KOPT-K1 (cell line): ENCODE results near the gene STRBP.

ENCODE experiments used
- H3K27ac ChIP-seq: fragments of 200-600 bp; sonication (generic); 2 replicates; pipeline ENCODE4 v1.5.1; 2016; ENCODE audit warnings: antibody characterized with exemption, mild to moderate bottlenecking, low read depth, low read length; ENCODE audit not compliant: poor library complexity, severe bottlenecking
- H3K36me3 ChIP-seq: fragments of 200-600 bp; sonication (generic); 2 replicates; pipeline ENCODE4 v1.5.1; 2017; ENCODE audit warnings: antibody characterized with exemption, mild to moderate bottlenecking, low read length, moderate library complexity; ENCODE audit not compliant: insufficient read depth
- H3K9me3 ChIP-seq: fragments of 200-600 bp; sonication (generic); 2 replicates; pipeline ENCODE4 v1.5.1; 2017; ENCODE audit warnings: antibody characterized with exemption, low read length, mild to moderate bottlenecking; ENCODE audit not compliant: insufficient read depth, poor library complexity, severe bottlenecking

STRBP gene

DNA sequence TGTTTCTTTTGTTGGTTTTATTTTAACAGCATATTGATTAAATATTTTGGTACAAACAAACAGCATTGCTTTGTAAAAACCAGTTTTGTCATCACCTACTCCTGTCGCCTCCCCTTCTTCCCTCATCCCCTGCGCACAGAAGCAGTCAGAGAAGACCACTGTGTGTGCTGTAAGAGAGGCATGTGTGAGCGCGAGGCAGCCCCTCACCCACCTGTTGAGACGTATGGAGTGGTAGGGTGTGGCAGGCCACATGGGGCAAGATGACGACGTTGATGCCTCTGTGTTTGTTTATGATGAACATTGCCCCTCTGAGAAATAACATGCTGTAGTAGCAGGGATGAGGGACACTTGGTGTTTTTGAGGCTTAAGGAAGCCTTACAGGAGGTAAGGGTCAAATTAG is 163.6 kb downstream of the STRBP start:
- no peaks in the 10 kb centered on the region for H3K9me3 ChIP-seq
- H3K27ac ChIP-seq = no peak overlapping the region
- peaks cover 81% of the 10 kb centered on the region for H3K36me3 ChIP-seq

DNA sequence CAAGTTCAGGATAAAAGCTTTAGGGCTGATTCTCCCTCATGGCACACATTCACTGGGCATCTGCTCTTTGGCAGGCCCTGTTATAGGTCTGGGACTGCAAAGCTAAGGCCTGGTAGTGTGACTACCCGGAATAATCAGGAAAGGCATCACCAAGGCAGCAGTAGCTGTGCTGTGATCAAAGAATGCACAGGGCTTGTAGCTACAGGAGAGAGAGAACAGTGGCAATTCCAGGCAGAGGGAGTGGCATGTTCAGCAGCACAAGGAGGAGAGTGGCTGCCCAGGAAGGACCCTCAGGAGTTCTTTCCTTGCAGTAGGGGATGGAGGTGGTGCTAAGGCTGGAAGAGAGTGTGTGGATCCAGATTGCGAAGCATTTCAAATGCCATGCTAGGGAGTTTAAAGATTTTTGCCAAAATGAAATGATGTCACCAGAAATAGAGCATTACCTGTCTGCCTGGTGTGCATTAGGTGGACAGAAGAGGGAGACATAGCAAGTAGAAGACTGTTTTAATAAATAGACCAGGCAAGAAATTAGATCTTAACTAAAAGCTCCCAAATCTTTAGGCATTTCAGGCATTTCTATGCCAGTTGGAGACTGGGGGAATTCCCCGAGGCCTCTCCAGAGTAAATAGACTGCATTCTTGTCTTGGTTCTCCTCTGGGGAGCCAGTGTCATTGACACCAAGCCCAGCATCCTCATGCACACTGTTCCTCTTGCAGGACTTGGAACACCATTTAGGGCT is 165.8 kb downstream of the STRBP start:
- H3K9me3 ChIP-seq = no peaks in the 10 kb centered on the region
- H3K27ac ChIP-seq = no peak overlapping the region
- peaks cover 81% of the 10 kb centered on the region for H3K36me3 ChIP-seq

DNA sequence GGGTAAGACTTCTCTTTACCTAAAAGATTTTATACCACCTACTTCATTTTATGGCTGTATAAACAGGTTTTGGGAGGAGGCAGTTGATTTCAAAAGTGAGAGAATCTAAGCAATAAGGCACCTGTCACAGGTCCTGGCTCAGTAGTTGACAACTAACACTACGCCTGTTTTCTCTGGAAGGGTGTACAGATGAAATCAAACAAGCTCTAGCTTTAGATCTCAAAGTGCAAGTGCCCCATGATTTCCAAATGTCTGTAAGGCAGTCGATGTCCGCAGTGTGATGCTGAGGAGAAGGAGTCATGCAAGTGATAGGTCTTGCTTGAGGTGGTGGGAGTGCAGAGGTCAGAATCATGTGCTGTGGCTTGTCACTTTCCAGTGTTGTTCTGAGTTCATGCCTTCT is 168.8 kb downstream of the STRBP start:
- Histone ChIP-seq H3K36me3 (peaks cover 81% of the 10 kb centered on the region), H3K9me3 (no peaks in the 10 kb centered on the region), H3K27ac (no peak overlapping the region)

DNA sequence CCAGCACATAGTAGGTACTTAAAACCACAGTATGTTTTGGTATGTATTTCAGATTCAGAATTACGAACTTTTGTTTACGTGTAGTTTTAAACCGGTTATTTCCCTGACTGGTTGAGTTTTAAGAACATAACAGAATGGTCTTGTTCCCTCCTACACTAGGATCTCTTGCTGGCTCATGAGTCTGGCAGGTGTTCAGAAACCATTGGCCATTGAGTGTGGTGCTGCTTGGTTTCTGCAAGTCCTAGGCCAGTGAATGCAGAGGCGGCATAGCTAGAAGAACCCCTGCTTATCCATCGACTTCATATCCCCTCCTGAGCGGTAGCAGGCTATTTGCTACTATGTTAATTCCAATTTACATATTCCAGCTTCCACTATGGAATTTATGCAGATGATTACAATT is 169.3 kb downstream of the STRBP start:
- H3K9me3 ChIP-seq = no peaks in the 10 kb centered on the region
- peaks cover 83% of the 10 kb centered on the region for H3K36me3 ChIP-seq
- no peak overlapping the region for H3K27ac ChIP-seq

DNA sequence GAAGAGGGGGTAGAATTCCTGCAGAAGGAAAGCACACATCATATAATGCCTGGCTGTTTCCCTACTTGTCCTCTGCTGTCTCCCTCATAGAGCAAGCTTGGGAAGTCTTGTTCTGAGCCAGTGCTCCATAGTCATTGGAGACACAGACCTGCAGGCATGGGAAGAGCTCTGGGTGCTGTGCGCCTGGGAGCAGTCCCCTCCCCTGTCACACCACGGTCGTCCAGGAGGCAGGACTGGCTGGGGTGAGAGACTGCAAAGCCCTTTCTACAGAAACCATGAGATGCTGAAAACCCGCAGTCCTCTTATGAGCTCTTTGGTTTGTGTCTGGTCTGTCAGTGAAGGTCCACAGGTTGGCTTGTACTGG is 170.3 kb downstream of the STRBP start:
- H3K27ac ChIP-seq = no peak overlapping the region
- H3K36me3 ChIP-seq = peaks cover 89% of the 10 kb centered on the region
- no peaks in the 10 kb centered on the region for H3K9me3 ChIP-seq

DNA sequence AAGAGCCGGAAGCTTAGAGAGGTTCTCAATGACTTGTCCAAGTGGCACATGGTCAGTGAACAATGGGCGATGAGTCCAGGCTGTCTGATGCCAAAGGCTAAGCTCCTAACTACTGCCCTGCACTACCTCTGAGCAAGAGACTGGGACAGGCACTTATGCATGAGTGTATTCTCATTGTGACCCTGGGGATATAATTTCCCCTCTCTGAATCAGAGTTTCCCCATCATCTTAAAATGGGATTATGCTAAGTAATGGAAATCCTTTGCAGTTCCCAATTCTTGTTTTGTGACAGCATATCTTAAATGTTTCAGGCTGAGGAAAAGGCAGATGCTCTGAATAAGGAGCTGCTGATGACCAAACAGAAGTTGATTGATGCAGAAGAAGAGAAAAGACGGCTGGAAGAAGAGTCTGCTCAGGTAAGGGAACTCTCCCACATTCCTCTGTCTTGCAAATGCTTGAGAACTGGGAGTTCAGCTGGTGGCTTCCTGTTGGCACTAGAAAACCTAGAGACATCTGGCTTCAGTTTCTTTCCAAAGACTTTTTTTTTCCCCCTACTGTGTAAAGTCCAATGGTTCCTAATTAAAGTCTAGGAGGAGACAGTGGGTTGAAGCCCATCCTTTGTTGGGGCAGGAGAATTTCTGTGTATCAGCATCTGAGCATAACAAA is 170.8 kb downstream of the STRBP start:
- peaks cover 89% of the 10 kb centered on the region for H3K36me3 ChIP-seq
- no peaks in the 10 kb centered on the region for H3K9me3 ChIP-seq
- H3K27ac ChIP-seq = no peak overlapping the region

DNA sequence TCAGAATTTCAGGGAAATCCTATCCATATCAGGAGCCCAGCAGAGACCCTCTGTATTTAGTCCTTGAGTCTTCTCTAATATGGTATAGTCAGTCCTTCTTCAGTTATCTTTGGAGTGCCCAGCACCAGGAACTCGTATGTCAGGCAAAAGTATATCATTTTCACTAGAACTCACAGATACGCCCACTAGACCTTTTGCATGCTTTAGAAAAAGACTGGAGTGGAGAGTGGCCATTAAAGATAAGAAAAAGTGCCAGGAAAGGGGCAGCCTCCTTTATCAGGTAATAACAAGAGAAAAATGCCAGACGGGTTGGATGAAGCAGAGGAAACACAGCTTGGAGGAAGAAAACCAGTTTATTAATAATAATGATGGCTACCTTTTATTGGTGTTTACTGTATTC is 171.4 kb downstream of the STRBP start:
- H3K27ac ChIP-seq = no peak overlapping the region
- peaks cover 89% of the 10 kb centered on the region for H3K36me3 ChIP-seq
- no peaks in the 10 kb centered on the region for H3K9me3 ChIP-seq

DNA sequence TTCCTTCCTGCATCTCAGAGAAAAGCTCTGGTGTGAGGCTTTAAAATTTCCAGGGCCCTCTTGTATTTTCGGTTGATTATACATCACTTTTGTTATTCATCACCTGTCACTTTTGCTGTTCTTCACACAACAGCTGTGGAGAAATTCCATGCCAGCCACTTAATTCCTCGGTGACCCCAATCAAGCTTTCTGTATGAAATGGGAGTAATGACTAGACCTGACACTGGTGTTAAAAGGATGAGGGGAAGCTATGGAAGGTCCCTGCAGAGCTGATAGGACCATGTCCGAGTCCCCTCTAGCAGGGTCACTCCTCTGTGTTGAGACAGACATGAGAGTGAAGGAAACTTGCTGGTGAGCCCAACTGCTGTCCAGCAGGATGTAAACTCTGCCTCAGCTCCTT is 175.2 kb downstream of the STRBP start:
- H3K27ac ChIP-seq = no peak overlapping the region
- peaks cover 87% of the 10 kb centered on the region for H3K36me3 ChIP-seq

DNA sequence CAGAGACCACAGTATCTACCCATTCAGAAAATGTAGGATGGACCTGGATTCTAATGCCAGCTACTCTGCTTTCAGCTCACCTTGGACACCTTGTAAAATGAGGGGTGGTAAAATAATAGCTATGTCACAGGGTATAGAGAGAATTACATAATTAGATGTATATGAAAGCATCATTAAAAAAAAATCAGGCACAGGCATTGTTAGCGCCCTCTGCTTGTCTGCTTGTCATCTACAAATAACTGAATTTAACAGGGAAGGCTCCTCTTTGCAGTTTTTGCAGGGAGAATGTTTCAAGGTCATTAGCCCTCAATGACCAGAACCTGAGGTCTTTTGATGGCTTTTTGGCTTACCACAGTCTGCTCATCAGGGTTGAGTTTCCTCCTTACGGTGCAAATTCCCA is 176.9 kb downstream of the STRBP start:
- Histone ChIP-seq H3K27ac (no peak overlapping the region), H3K36me3 (peaks cover 78% of the 10 kb centered on the region), H3K9me3 (no peaks in the 10 kb centered on the region)

More for the DNA sequence above, 175.2 kb downstream of the STRBP start:
- H3K9me3 ChIP-seq = no peaks in the 10 kb centered on the region

DNA sequence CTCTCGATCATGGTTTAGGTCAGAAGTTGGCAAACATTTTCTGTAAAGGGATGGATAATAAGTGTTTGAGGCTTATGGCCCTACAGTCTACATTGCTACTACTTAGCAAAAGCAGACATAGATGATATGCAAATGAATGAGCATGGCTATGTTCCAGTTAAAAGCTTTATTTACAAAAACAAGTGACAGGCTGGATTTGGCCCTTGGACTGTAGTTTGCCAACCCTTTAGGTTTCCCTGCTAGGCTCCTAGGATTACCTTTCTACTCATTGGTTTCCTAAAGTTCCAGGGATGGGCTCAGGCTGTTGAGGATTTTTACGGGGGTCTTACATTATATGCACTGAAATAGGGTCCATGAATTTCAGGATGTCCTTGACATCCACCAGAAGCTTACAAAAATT is 177.4 kb downstream of the STRBP start:
- H3K36me3 ChIP-seq = peaks cover 77% of the 10 kb centered on the region
- H3K27ac ChIP-seq = no peak overlapping the region

DNA sequence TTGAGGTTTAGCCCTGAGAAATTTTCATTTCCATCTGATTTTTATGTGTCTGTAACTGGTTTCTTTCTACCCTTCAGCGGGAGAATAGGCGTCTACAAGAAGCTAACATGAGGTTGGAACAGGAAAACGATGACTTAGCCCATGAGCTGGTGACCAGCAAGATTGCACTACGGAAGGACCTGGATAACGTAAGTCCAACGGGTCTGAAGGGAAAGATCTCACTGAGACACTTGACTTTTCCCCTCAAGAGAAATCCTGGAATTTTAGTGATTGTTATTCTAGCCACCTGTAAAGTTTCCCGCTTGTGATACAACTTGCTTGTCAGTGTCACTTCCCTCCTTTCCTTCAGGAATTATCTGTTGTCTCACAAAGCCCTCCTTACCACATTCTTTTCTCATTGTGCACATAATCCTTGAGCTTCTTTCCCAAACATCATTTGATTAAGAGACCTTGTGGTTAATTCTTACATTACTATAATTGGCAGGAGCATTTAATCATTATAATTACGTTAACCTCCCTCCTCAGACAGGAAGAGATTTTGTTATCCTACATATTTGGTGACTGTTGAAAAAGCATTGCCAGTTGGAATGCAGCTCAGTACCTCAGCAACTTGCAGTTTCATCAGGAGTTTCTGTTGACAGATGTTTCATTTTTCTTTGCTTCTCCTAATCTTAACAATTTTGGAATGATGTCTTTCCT is 178.0 kb downstream of the STRBP start:
- H3K36me3 ChIP-seq = peaks cover 76% of the 10 kb centered on the region
- H3K27ac ChIP-seq = no peak overlapping the region
- H3K9me3 ChIP-seq = no peaks in the 10 kb centered on the region

More for the DNA sequence above, 177.4 kb downstream of the STRBP start:
- H3K9me3 ChIP-seq = no peaks in the 10 kb centered on the region

DNA sequence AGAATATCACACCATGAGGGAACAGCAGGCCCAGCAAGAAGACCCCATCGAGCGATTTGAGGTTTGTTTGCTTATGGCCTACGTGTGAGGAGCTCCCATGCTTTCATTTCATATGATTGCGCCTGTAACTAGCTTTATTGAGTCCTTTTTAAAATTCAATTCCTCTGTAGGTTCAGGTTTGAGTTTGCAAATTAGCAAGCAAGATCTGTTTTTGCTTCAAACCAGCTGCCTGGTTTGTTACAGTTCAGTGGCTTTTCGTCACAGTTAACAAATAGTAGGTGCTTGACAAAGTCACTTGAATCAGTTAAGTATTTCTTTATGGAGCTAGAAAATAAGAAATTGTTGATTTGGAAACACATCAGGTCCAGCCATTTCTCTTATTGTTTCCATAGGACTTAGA is 178.6 kb downstream of the STRBP start:
- no peak overlapping the region for H3K27ac ChIP-seq
- H3K9me3 ChIP-seq = no peaks in the 10 kb centered on the region
- H3K36me3 ChIP-seq = peaks cover 76% of the 10 kb centered on the region

DNA sequence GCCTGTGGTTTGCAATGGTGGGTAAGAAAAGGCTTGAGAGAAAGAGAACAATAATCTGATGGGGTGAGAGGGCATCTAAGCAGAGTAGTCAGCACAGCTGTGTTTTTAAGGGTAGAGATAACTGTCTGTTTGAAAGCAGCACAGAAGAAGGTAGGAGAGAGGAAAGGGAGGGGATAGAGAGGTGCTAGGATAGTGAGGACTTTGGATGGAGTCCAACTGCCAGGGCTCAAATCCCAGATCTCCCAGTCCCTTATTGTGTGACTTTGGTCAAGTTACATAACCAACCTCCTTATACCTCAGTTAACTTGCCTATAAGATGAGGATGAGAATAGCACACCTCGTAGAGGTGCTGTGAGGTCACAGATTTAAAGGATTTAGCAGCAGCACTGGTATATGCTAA is 179.3 kb downstream of the STRBP start:
- H3K9me3 ChIP-seq = no peaks in the 10 kb centered on the region
- H3K27ac ChIP-seq = no peak overlapping the region
- peaks cover 77% of the 10 kb centered on the region for H3K36me3 ChIP-seq

DNA sequence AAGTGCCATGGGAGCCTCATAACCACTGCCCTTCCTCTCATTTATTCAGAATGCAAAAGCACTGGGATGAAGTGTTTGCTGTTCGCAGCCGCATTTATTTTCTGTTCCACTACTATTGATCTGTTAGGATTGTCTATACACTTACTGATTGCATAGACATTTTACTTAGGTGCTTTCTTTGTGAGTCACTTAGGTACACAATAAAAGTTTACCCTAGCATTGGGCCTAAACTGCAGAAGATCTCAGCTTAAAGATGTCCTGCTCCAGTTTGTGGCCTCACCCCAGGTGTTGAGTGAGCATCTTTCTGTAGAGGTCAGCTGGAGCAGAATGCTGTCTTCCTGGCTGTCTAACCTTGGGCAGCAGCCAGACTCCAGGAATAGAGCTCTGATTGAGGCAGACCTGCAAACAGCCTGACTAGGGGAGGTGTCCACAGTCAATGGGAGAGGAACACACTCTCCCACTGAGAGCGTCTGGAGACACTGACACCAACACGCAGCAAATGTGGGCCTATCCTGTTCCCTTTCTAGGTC is 181.0 kb downstream of the STRBP start:
- Histone ChIP-seq H3K36me3 (peaks cover 76% of the 10 kb centered on the region), H3K9me3 (no peaks in the 10 kb centered on the region), H3K27ac (no peak overlapping the region)

DNA sequence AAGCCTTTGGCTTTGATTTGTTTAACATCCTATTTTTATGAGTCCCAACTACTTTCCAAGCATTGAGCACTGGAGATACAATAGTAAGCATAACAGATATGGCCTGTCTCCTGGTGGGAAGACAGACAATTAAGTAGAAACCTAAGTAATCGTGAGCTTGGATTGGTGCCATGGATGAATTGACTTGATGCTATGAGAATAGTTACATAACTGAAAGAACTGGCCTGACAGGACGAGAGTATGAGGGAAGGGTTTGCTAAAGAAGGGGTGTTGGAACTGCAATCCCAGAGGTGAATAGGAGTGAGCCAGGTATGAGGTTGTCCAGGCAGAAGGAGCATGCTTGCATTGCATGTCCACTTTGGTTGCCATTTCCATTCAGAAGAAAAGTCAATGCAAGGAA is 182.5 kb downstream of the STRBP start:
- Histone ChIP-seq H3K36me3 (peaks cover 76% of the 10 kb centered on the region), H3K27ac (no peak overlapping the region), H3K9me3 (no peaks in the 10 kb centered on the region)
